ENCODE data around the gene SIPA1L2.

- no peak for TF ChIP-seq POLR2A (IDR thresholded peaks at IDR 0.05)
- no peak for TF ChIP-seq CTCF (IDR thresholded peaks at IDR 0.05)
Measured at GRCh38 chr1:232635279-232635678, 5.3 kb upstream of the SIPA1L2 start.

Data from suprapubic skin (tissue), 3 donors.